ENCODE results near the gene LRRC4C.

The LRRC4C gene

DNA sequence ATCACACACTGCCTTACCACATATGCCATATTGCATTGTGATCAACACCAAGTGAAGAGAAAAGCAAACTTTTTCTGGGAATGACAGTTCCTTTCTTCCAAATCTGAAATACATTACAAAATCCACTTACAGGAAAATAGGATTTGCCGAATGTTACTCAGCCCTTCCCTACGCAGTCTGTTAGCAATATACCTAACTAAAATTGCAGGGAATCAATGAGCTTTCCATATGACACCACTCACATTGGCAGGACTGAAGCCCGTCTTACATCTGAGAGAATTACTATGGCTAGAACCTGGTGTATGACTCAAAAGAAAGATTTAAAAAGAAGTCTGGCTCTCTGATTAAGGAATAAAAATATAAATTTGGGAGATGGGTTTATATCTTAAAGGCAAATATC is 136.0 kb downstream of the LRRC4C start:
- DNase-seq (ENCODE audit: low read depth): no peak

GRCh38 chr11:41320653-41321052 is 138.8 kb downstream of the LRRC4C start:
- no peak for DNase-seq (ENCODE audit: low read depth)

DNA sequence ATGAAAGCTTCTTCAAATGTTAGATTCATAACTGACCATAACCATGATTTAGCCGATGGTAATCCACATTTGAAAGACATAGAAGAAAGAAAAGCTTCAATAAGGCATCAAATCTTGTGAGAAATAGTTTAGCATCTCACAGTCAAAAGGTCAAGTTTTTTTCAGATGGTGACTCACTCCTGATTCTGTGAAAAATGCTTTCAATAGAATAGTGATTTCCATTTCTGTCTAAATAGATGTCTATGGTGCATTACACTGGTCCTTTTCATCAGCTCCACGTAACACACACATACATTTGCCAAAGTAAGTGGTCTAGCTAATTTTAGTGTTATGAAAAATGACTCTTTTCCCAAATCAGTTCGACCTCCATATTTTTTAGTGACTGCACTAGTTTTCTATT is 139.2 kb downstream of the LRRC4C start:
- DNase-seq (ENCODE audit: low read depth): no peak

DNA sequence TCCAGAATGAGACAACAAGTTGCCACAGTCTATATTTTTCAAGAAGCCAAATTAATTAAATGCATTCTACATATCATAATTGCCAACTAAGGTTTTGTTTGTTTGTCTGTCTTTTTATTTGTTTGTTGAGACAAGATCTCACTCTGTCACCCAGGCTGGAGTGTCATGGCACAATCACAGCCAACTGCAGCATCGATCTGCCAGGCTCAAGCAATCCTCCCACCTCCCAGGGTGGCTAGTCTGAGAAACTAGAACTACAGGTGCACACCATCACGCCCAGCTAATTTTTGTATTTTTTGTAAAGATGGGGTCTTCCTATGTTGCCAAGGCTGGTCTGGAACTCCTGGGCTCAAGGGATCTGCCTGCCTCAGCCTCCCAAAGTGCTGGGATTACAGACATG is 140.0 kb downstream of the LRRC4C start:
- no peak for DNase-seq (ENCODE audit: low read depth)

- DNase-seq (ENCODE audit: low read depth): no peak
Measured at GRCh38 chr11:41316751-41317150, 142.7 kb downstream of the LRRC4C start.

- no peak for DNase-seq (ENCODE audit: low read depth)
Measured at GRCh38 chr11:41313226-41313625, 146.2 kb downstream of the LRRC4C start.

DNA sequence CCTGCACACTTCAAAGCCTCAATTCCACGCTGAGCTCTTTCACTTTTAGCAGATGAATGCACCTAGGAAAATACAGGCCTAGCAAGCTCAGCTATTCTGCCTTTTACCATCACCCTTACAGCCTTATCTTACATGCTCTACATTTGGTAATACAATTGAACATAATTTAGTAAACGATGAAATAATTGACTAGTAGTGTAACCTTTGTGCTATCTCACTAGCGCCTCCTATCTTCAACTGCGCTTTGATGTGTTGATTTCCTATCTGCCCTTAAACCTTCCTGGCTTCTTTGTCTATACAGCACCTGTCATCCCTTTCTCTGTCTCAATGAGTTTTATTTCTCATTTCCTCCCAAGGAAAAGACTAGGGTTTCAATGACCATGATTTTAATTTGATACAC is 149.7 kb downstream of the LRRC4C start:
- DNase-seq (ENCODE audit: low read depth): no peak

GRCh38 chr11:41309111-41309522 is 150.3 kb downstream of the LRRC4C start:
- DNase-seq (ENCODE audit: low read depth): no peak

- DNase-seq (ENCODE audit: low read depth): no peak
Measured at GRCh38 chr11:41308286-41308685, 151.2 kb downstream of the LRRC4C start.

- DNase-seq (ENCODE audit: low read depth): no peak
Measured at GRCh38 chr11:41307296-41308080, 152.0 kb downstream of the LRRC4C start.

- no peak for DNase-seq (ENCODE audit: low read depth)
Measured at GRCh38 chr11:41306431-41306830, 153.0 kb downstream of the LRRC4C start.

- DNase-seq (ENCODE audit: low read depth): no peak
Measured at GRCh38 chr11:41301023-41301422, 158.4 kb downstream of the LRRC4C start.

DNA sequence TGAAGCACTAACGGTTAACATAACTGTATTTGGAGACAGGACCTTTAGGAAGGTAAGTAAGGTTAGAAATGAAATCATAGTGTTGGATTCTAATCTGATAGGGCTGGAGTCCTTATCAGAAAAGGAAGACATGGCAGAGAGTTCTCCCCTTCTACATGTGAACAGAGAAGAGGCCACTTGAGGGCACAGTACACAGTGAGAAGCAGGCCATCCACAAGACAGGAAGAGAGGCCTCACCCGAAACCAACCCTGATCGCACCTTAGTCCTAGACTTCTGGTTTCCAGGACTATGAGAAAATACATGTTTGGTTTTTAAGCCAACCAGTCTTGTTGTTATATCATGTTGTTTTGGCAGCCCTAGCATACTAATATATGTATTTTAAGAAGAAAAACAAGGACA is 170.0 kb downstream of the LRRC4C start:
- DNase-seq (ENCODE audit: low read depth): no peak

DNA sequence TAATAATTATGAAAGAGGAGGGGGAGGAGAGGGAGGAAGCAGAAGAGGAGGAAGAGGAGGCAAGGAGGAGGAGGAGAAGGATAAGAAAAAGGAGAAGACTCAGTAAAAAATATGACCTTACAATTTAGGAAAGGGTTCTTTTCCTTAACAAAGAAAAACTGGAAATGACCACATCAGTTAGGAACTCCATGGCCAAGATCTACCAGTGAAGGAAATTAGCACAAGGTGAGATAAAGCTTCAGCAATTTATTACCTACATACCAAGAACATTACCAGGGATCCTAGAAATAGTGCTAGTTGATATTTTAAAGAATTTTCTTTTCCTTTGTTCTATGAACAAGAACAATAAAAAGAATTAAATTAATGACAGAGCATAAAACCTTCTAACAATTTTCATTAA is 172.7 kb downstream of the LRRC4C start:
- DNase-seq (ENCODE audit: low read depth): no peak

DNA sequence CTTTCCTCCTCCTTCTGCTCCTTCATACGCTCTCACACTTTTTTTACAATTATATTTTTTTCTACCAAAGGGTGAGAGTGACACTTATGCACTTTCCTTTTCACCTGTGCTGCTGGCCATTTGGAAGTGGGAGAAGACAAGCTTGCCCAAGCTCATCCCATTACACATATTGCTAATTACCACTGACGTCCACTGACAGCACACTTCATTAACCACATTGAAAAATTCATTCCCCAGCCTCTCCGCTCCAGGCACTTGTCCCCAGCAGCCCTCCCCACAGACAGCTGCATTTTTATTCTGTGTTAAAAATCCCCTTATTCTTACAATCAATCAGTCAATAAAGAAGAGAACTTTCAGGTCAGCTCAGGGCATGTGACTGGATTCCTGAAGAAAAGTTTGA is 175.1 kb downstream of the LRRC4C start:
- DNase-seq (ENCODE audit: low read depth): no peak

GRCh38 chr11:41283191-41283930 is 176.1 kb downstream of the LRRC4C start:
- DNase-seq (ENCODE audit: low read depth): no peak

- DNase-seq (ENCODE audit: low read depth): no peak
Measured at GRCh38 chr11:41282395-41282794, 177.1 kb downstream of the LRRC4C start.

DNA sequence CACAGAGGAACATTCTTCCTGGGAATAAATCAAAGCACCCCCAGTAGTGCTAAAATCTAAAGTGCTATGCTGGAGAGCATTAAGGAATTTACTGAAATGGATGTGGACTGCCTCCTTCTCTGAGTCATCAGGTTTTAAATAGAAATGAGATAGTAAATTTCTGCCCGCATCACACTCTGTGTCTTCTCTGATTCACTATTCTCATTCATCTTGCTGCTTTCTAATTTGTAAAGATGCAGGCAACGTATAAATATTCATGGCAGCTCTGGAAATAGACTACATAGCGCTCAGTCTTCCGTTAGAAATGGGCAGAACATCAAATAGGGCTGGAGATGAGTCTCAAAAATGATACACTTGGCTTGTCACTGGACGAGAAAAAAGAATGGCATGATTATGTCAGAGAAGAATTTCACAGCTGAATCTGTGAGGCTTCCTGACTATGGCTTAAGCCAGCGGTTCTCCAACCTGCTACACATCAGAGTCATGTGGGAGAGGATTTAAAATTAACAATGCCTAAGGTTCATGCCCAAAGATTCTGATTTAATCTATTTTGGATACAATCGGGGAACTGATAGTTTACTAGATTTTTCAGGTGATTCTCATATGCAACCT is 178.2 kb downstream of the LRRC4C start:
- no peak for DNase-seq (ENCODE audit: low read depth)

GRCh38 chr11:41274831-41275230 is 184.6 kb downstream of the LRRC4C start:
- no peak for DNase-seq (ENCODE audit: low read depth)

GRCh38 chr11:41273908-41274307 is 185.5 kb downstream of the LRRC4C start:
- DNase-seq (ENCODE audit: low read depth): no peak

DNA sequence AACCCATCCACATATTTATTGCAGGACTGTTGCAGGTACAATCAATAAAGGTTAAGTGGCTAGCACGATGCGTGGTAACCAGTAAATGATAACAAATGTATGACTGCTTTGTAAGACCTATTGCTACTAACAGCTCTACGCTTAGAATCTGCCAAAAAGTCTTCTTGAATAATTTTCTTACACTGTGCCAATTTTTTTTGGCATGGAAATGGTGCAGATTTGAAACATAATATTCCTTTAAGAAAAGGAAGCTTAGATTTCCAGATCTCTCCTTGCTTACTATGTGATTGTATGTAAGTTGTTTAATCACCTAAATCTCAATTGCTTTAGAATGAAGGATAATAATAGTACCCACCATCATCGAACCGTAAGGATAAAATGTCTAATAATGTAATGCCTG is 192.0 kb downstream of the LRRC4C start:
- DNase-seq (ENCODE audit: low read depth): no peak

GRCh38 chr11:41256041-41256440 is 203.4 kb downstream of the LRRC4C start:
- no peak for DNase-seq (ENCODE audit: low read depth)

DNA sequence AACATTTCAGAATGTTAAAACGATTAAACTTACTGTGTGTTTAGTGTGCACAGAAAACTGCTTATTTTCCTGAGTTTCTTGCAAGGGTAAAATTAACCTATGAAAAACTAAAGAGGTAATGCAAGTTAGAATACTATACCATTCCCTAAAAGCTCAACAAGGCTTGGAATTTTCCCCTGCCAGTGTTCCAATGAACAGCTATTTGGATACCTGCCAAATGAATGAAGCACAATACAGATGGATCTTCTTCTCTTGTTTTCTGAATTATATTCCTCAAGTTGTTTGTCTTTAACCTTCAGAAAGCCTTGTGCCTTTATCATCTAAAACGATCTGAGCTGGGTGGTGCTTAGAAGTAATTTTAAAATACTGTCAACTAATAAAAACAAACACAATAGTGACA is 204.5 kb downstream of the LRRC4C start:
- DNase-seq (ENCODE audit: low read depth): no peak
